Osteoblast (primary cell): ENCODE data around the gene SRCIN1. TPM values are rescaled to one million over a fixed set of nuclear protein-coding genes. Genes with fewer than 3 reads are reported as not detected.

ENCODE experiments used
- DNase-seq: peaks from one replicate; pipeline ENCODE4 v3.0.0; 2011; ENCODE audit warnings: low spot score, mixed read lengths; ENCODE audit not compliant: insufficient read length; ENCODE audit errors: missing footprints
- H2AFZ ChIP-seq: 2 replicates; pipeline ENCODE4 v1.6.0; 2011; ENCODE audit warnings: mild to moderate bottlenecking, low read length
- H3K27ac ChIP-seq: 2 replicates; pipeline ENCODE4 v1.5.1; 2011; ENCODE audit warnings: mild to moderate bottlenecking, low read depth, low read length, moderate library complexity
- H3K27me3 ChIP-seq: 2 replicates; pipeline ENCODE4 v1.6.0; 2012; ENCODE audit warnings: mild to moderate bottlenecking, control low read depth, inconsistent platforms, low read length, moderate library complexity; ENCODE audit not compliant: insufficient read depth
- H3K36me3 ChIP-seq: 2 replicates; pipeline ENCODE4 v1.5.1; 2011; ENCODE audit warnings: mild to moderate bottlenecking, low read length, control low read depth, moderate library complexity; ENCODE audit not compliant: insufficient read depth
- H3K4me1 ChIP-seq: 2 replicates; pipeline ENCODE4 v1.5.1; 2011; ENCODE audit warnings: mild to moderate bottlenecking, low read length, control low read depth, moderate library complexity; ENCODE audit not compliant: insufficient read depth
- H3K4me2 ChIP-seq: 2 replicates; pipeline ENCODE4 v1.6.0; 2011; ENCODE audit warnings: mild to moderate bottlenecking, low read length; ENCODE audit not compliant: insufficient read depth
- H3K4me3 ChIP-seq: fragments of 200-600 bp; sonication (generic); 3 replicates; pipeline ENCODE4 v1.5.1; 2012; ENCODE audit warnings: mild to moderate bottlenecking, low read length, inconsistent platforms; ENCODE audit not compliant: insufficient read depth
- H3K79me2 ChIP-seq: 2 replicates; pipeline ENCODE4 v1.6.0; 2012; ENCODE audit warnings: mild to moderate bottlenecking, low read length, control low read depth, inconsistent platforms; ENCODE audit not compliant: insufficient read depth
- H3K9me3 ChIP-seq: 2 replicates; pipeline ENCODE4 v1.5.1; 2011; ENCODE audit warnings: low read depth, low read length, control low read depth
- H4K20me1 ChIP-seq: 2 replicates; pipeline ENCODE4 v1.6.0; 2012; ENCODE audit warnings: mild to moderate bottlenecking, low read length, control low read depth; ENCODE audit not compliant: insufficient read depth
- CTCF ChIP-seq: IDR thresholded peaks from 2 replicates; pipeline ENCODE4 v1.5.1; 2011; ENCODE audit warnings: mild to moderate bottlenecking, low read depth, low read length, moderate library complexity; ENCODE audit errors: extremely low read depth
- total RNA-seq: library from RNA; depleted of rRNA; stranded (reverse); fragments of >200 nt; gene quantifications from 2 replicates; pipeline ENCODE4 v1.2.3, GENCODE V29; 2012

The SRCIN1 gene
- total RNA-seq, 1 donor: not detected

- Histone ChIP-seq H3K4me1 (no peaks in the 10 kb centered on the region), H3K27me3 (peaks cover 69% of the 10 kb centered on the region), H3K4me3 (no peak overlapping the region), H3K27ac (no peak overlapping the region), H3K4me2 (no peak overlapping the region), H3K79me2 (no peaks in the 10 kb centered on the region), H2AFZ (no peak overlapping the region), H3K9me3 (no peaks in the 10 kb centered on the region), H4K20me1 (no peaks in the 10 kb centered on the region), H3K36me3 (no peaks in the 10 kb centered on the region)
- no peak for TF ChIP-seq CTCF
- no peak for DNase-seq
Measured at GRCh38 chr17:38590988-38591758, 14.6 kb downstream of the SRCIN1 start.

DNA sequence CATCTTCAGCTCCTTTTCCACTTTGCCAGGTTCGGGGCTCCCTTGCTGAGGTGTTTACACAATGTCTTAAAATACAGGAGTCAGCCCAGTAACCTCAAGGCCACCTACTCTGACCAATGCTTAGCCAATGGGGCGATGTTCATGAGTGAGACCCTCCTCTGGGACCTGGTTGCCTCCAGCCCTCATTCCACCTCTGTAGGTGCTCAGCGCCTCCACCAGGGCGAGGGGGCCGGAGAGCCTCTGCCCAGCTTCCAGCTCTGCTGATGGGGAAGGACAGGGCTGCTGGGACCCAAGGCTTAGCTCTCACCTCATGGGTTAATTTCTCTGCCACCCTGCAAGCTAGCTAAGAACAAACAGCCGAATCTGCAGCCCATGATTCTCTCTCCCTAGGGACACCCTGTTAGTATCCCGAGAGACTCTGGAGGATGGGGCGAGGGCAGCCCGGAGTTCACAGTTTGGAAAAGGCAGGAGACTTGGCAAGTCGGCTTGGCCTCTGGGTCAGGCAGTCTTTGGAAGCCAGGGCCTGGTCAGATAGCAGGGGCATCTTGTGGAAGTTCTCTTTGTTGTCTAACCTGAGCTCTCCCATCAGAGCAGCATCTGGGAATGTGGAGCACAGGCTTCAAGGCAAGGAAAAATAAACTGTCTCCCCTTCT is 16.2 kb downstream of the SRCIN1 start:
- no peaks in the 10 kb centered on the region for H4K20me1 ChIP-seq
- no peak for TF ChIP-seq CTCF
- no peaks in the 10 kb centered on the region for H3K9me3 ChIP-seq
- H3K4me1 ChIP-seq: no peaks in the 10 kb centered on the region
- H3K27ac ChIP-seq: no peak overlapping the region
- no peak for DNase-seq
- H3K27me3 ChIP-seq: peaks cover 69% of the 10 kb centered on the region
- no peak overlapping the region for H3K4me2 ChIP-seq
- no peak overlapping the region for H3K4me3 ChIP-seq
- H2AFZ ChIP-seq: no peak overlapping the region
- H3K36me3 ChIP-seq: no peaks in the 10 kb centered on the region
- no peaks in the 10 kb centered on the region for H3K79me2 ChIP-seq

GRCh38 chr17:38588788-38589174 is 17.0 kb downstream of the SRCIN1 start:
- H3K27me3 ChIP-seq: peaks cover 62% of the 10 kb centered on the region

More at GRCh38 chr17:38588788-38589174, 17.0 kb downstream of the SRCIN1 start:
- no peaks in the 10 kb centered on the region for H4K20me1 ChIP-seq
- no peaks in the 10 kb centered on the region for H3K79me2 ChIP-seq
- no peak overlapping the region for H3K4me3 ChIP-seq
- H3K9me3 ChIP-seq: no peaks in the 10 kb centered on the region
- no peak overlapping the region for H3K4me2 ChIP-seq
- no peak overlapping the region for H2AFZ ChIP-seq
- H3K36me3 ChIP-seq: no peaks in the 10 kb centered on the region
- no peak for DNase-seq
- no peaks in the 10 kb centered on the region for H3K4me1 ChIP-seq
- TF ChIP-seq CTCF: no peak
- H3K27ac ChIP-seq: no peak overlapping the region
